ENCODE results near the gene MALAT1.
"Not testable (repeated sequence)": the region's sequence is repeated elsewhere in the genome, so short reads cannot be mapped to it uniquely, and the experiment has no call there.

The MALAT1 gene

GRCh38 chr11:65521777-65522521 lies 23.1 kb downstream of the MALAT1 start:
- not testable (repeated sequence) for DNase-seq (ENCODE audit: low read depth)

DNA sequence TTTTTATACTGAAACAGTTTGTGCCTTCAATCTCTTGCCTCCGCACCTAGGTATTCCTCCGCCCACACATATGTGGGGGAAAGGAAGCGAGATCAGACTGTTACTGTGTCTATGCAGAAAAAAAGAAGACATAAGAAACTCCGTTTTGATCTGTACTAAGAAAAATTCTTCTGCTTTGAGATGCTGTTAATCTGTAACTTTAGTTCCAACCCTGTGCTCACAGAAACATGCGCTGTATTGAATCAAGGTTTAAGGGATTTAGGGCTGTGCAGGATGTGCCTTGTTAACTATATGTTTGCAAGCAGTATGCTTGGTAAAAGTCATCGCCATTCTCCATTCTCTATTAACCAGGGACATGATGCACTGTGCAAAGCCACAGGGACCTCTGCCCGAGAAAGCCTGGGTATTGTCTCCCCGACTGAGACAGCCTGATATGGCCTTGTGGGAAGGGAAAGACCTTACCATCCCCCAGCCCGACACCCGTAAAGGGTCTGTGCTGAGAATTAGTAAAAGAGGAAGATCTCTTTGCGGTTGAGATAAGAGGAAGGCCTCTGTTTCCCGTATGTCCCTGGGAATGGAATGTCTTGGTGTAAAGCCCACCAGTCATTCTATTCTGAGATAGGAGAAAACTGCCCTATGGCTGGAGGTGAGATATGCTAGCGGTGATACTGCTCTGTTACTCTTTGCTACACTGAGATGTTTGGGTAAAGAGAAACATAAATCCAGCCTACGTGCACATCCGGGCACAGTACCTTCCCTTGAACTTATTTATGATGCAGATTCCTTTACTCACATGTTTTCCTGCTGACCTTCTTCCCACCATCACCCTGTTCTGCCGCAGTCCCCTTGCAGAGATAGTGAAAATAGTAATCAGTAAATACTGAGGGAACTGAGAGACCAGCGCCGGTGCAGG lies 24.1 kb downstream of the MALAT1 start:
- not testable (repeated sequence) for DNase-seq (ENCODE audit: low read depth)

GRCh38 chr11:65523631-65523968 lies 24.8 kb downstream of the MALAT1 start:
- DNase-seq (ENCODE audit: low read depth), result not testable (repeated sequence)

- no peak for DNase-seq (ENCODE audit: low read depth)
Measured at GRCh38 chr11:65524014-65524740, 25.3 kb downstream of the MALAT1 start.

- peak; percentile 54 for DNase-seq (ENCODE audit: low read depth)
Measured at GRCh38 chr11:65524741-65525545, 26.1 kb downstream of the MALAT1 start, which contains the start of gene SCYL1. SCYL1 (plus strand) TSS chr11:65525083; CDS start chr11:65525154, 71 bp downstream.

GRCh38 chr11:65525546-65526480 lies 27.0 kb downstream of the MALAT1 start:
- peak; percentile 9 for DNase-seq (ENCODE audit: low read depth)

GRCh38 chr11:65526744-65527143 lies 27.9 kb downstream of the MALAT1 start:
- no peak for DNase-seq (ENCODE audit: low read depth)

DNA sequence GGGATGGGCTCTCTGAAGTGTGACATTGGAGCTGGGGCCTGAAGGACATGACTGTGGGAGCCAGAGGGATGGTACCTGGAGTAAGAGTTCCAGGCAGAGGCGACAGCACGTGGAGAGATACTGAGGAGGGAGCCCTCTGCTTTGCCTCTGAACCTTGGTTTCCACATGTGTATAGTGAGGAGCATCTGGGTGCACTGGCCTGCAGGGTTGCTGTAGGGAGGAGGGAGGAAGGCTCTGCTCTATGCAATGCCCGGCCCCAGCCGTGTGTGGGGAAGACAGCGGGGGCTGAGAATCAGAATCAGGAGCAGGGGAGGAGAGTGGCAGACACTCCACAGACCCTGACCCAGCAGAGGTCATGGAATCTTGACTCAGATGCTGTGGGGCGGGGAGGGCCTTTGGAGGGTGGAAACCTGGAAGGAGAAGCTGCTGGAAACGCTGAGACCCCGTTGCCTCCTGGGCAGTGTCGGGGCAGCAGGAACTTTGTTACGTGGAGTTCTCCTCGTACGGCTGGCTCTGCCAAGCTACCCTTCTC lies 30.0 kb downstream of the MALAT1 start:
- DNase-seq (ENCODE audit: low read depth), result no peak

DNA sequence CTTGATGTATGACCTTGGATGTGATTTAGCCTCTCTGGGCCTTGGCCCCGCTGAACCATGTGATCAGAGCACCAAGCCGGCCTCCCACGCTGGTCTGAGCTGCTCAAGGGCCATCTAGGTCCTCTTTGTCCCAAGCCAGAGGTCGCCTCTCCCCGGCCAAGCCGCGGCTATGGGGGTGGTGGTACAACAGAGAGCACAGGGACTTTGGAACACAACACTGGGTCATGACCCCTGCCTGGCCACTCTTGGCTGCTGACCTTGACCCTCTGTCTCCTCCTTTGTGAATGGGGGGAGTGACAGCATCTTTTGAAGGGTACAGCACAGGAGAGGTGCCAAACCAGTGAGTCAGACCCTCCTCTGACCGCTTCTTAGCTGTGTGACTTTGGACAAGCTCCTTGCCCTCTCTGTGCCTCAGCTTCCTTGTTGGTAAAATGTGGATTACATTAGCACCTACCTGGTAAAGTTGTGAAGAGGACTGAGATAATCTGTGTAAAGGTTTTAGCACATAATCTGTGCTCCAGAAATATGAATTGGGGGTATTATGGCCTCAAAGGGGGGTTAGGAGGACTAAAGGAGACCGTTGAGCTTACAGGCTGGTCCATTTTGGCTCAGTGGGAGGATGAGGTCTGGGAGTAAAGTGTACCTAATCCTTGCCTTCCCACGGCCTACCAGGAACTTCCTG lies 30.8 kb downstream of the MALAT1 start:
- DNase-seq (ENCODE audit: low read depth), result no peak

- no peak for DNase-seq (ENCODE audit: low read depth)
Measured at GRCh38 chr11:65530157-65530496, 31.3 kb downstream of the MALAT1 start.

DNA sequence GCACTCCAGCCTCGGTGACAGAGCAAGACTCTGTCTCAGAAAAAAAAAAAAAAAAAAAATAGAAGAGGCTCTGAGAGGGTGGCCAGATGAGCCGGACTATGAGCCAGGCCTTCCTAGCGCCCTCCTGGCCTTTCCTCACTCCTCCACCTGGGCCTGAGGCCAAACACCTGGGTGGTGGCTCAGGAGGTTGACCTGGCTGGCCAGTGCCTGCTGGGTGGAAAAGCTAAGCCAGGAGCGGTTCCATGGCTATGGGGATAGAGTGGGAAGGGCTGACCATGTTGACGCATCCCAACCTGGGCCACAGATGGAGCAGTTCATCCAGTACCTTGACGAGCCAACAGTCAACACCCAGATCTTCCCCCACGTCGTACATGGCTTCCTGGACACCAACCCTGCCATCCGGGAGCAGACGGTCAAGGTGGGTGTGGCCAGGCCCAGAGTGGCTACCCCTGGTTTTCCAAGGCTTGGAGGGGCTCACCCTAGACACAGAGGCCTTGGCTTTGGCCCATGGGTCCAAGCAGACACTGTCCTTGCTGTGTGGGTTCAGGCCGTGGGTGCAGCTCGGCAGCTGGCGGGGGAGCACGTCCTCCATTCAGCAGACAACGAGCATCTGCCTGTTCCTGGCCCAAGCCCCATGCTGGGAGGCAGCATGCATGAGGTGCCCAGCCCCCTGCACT lies 33.7 kb downstream of the MALAT1 start:
- no peak for DNase-seq (ENCODE audit: low read depth)

GRCh38 chr11:65535102-65535501 lies 36.3 kb downstream of the MALAT1 start:
- DNase-seq (ENCODE audit: low read depth), result no peak

- no peak for DNase-seq (ENCODE audit: low read depth)
Measured at GRCh38 chr11:65536412-65537295, 37.8 kb downstream of the MALAT1 start.

DNA sequence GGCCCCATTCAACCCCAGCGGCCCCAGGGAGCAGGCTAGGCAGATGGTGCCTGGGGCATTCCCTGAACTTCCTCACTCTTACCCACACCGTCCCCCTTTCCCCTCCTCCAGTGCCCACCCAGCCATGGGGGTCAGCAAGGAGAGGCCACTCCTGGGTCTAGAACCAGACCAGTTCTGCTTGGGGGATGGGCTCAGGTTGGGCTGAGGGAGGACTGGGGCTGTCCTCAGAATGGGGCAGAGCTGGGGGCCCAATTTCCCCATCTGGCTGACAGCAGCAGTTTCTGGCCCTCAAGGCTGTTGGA lies 38.4 kb downstream of the MALAT1 start:
- no peak for DNase-seq (ENCODE audit: low read depth)

DNA sequence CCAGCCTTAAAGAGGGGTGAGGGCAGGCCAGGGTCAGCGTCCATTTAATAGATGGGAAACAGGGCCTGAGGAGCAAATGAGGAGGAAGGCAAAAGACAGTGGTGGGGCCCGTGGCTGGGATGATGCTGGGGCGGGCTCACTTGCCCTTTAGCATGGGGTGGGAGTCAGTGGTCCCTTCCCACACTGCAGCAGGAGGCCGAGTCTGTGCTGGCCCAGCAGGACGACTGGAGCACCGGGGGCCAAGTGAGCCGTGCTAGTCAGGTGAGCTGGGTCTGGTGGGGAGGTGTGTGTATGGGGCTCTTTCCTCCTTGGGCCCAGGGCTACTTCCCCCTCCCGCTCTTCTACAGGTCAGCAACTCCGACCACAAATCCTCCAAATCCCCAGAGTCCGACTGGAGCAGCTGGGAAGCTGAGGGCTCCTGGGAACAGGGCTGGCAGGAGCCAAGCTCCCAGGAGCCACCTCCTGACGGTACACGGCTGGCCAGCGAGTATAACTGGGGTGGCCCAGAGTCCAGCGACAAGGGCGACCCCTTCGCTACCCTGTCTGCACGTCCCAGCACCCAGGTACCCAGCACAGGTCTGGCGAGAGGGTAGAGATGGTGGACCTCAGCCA lies 38.9 kb downstream of the MALAT1 start:
- DNase-seq (ENCODE audit: low read depth), result no peak

DNA sequence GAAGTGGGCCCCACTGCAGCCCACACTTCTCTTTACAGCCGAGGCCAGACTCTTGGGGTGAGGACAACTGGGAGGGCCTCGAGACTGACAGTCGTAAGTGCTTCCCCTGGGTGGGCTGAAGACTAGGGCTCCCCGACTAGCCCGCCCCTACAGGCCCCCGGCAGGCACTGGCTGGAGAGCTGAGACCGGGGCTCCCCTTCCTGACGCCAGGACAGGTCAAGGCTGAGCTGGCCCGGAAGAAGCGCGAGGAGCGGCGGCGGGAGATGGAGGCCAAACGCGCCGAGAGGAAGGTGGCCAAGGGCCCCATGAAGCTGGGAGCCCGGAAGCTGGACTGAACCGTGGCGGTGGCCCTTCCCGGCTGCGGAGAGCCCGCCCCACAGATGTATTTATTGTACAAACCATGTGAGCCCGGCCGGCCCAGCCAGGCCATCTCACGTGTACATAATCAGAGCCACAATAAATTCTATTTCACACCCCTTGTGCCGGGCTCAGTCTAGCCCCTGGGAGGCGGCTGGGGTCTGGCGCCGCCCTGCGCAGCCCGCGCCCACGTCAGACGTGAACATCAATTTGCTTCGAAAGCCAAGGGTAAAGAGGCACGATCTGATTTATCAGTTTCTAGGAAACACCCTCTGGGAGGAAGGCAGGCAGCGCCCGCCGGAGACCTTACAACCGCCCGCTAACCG lies 39.5 kb downstream of the MALAT1 start:
- no peak for DNase-seq (ENCODE audit: low read depth)
